WTC11 (cell line): ENCODE measurements around the gene ZNF516. TPM values are rescaled to one million over a fixed set of nuclear protein-coding genes. Genes with fewer than 3 reads are reported as not detected.

Experiments
- ATAC-seq: fragments of 200-7000 bp; cut with Tn5 transposase; 2 replicates; pipeline ENCODE4 v1.10.0; 2021; ENCODE audit warnings: mild to moderate bottlenecking, moderate library complexity
- CTCF ChIA-PET: fragments of 300-600 bp; sonication (Branson Sonifier 250); formaldehyde crosslinking; loops from one replicate; lab custom pipeline; 2021; ENCODE audit warnings: antibody characterized with exemption; lab: Charles Lee
- POLR2A ChIA-PET: fragments of 350-600 bp; sonication (Branson Sonifier 250); formaldehyde crosslinking; loops from one replicate; lab custom pipeline; 2021; ENCODE audit warnings: antibody characterized with exemption; lab: Charles Lee
- DNase-seq: peaks from one replicate; pipeline ENCODE4 v3.0.0; 2021; ENCODE audit warnings: low spot score
- H3K27ac Mint-ChIP-seq: 2 replicates; pipeline ENCODE4 v1.8.0; 2021; ENCODE audit warnings: mixed read lengths
- H3K27me3 Mint-ChIP-seq: 2 replicates; pipeline ENCODE4 v1.8.0; 2021; ENCODE audit warnings: low read depth, mild to moderate bottlenecking, moderate library complexity, mixed read lengths
- H3K36me3 Mint-ChIP-seq: 2 replicates; pipeline ENCODE4 v1.8.0; 2021; ENCODE audit warnings: mixed read lengths
- H3K4me1 Mint-ChIP-seq: 2 replicates; pipeline ENCODE4 v1.8.0; 2022; ENCODE audit warnings: mixed read lengths
- H3K4me3 Mint-ChIP-seq: 2 replicates; pipeline ENCODE4 v1.8.0; 2021; ENCODE audit warnings: mild to moderate bottlenecking, moderate library complexity, mixed read lengths
- H3K9me3 Mint-ChIP-seq: 2 replicates; pipeline ENCODE4 v1.8.0; 2021; ENCODE audit warnings: mixed read lengths
- E2F5 ChIP-seq: sonication (generic); formaldehyde crosslinking; IDR thresholded peaks from 2 replicates; pipeline ENCODE4 v1.8.1; 2022; ENCODE audit warnings: mild to moderate bottlenecking, moderate library complexity, missing genetic modification reagents
- ETV6 ChIP-seq: sonication (generic); formaldehyde crosslinking; IDR thresholded peaks from 2 replicates; pipeline ENCODE4 v1.8.1; 2022; ENCODE audit warnings: mild to moderate bottlenecking, missing genetic modification reagents
- GTF2I ChIP-seq: fragments of 250-450 bp; sonication (Bioruptor Pico); conservative IDR thresholded peaks from 2 replicates; pipeline ENCODE4 v1.4.0; 2021; ENCODE audit warnings: mild to moderate bottlenecking
- IRF1 ChIP-seq: sonication (generic); formaldehyde crosslinking; IDR thresholded peaks from 2 replicates; pipeline ENCODE4 v1.8.0; 2023; ENCODE audit warnings: missing genetic modification reagents
- IRF2 ChIP-seq: sonication (generic); formaldehyde crosslinking; IDR thresholded peaks from 2 replicates; pipeline ENCODE4 v1.8.0; 2022; ENCODE audit warnings: low read depth, missing genetic modification reagents, borderline replicate concordance
- MAX ChIP-seq: sonication (generic); formaldehyde crosslinking; IDR thresholded peaks from 2 replicates; pipeline ENCODE4 v1.8.0; 2022; ENCODE audit warnings: mild to moderate bottlenecking, missing genetic modification reagents
- MLX ChIP-seq: sonication (generic); formaldehyde crosslinking; IDR thresholded peaks from 2 replicates; pipeline ENCODE4 v1.8.1; 2023; ENCODE audit warnings: mild to moderate bottlenecking, missing genetic modification reagents, moderate library complexity
- MYBL2 ChIP-seq: sonication (generic); formaldehyde crosslinking; IDR thresholded peaks from 2 replicates; pipeline ENCODE4 v1.8.1; 2023; ENCODE audit warnings: mild to moderate bottlenecking, moderate library complexity, missing genetic modification reagents
- RELA ChIP-seq: sonication (generic); formaldehyde crosslinking; IDR thresholded peaks from 2 replicates; pipeline ENCODE4 v1.8.1; 2022; ENCODE audit warnings: missing genetic modification reagents, mild to moderate bottlenecking, borderline replicate concordance
- TP53 ChIP-seq: sonication (generic); formaldehyde crosslinking; IDR thresholded peaks from 2 replicates; pipeline ENCODE4 v1.8.1; 2023; ENCODE audit warnings: mild to moderate bottlenecking, missing genetic modification reagents
- USF2 ChIP-seq: sonication (generic); formaldehyde crosslinking; IDR thresholded peaks from 2 replicates; pipeline ENCODE4 v1.8.1; 2023; ENCODE audit warnings: mild to moderate bottlenecking, missing genetic modification reagents, moderate library complexity
- ZMAT4 ChIP-seq: fragments of 250-450 bp; sonication (Bioruptor Pico); IDR thresholded peaks from 2 replicates; pipeline ENCODE4 v1.9.0; 2021; ENCODE audit warnings: mild to moderate bottlenecking
- ZNF416 ChIP-seq: fragments of 250-450 bp; sonication (Bioruptor Pico); IDR thresholded peaks from 2 replicates; pipeline ENCODE4 v1.9.0; 2021; ENCODE audit warnings: mild to moderate bottlenecking, inconsistent platforms
- ZNF423 ChIP-seq: fragments of 250-450 bp; sonication (Bioruptor Pico); IDR thresholded peaks from 2 replicates; pipeline ENCODE4 v2.1.2; 2022; ENCODE audit warnings: mild to moderate bottlenecking, moderate library complexity
- ZNF532 ChIP-seq: fragments of 250-450 bp; sonication (Bioruptor Pico); IDR thresholded peaks from 2 replicates; pipeline ENCODE4 v1.9.0; 2021; ENCODE audit warnings: mild to moderate bottlenecking, borderline replicate concordance
- total RNA-seq: library from RNA; stranded (reverse); gene quantifications from 3 replicates; pipeline ENCODE4 v1.2.3, GENCODE V29; 2021

ZNF516 gene
- total RNA-seq, 1 experiment from 2014 or later = 58.6 TPM

DNA sequence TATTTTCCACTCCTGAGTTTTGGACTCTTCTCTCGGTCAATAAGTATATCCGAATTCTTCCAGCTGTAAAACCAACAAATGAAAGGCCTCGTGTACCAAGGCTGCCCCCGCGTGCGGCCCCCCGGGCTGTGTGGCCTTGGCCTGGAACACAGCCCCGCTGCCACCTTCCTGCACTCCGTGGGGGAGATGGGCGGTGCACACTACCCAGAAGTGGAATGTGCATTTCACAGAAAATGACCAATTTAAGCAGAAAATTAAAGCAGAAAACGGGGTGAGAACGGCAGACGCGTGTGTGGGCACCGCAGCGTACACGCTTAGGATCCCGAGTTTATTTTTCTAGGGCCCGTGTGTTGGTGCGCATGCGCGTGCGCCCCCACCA, 34.4 kb upstream of the ZNF516 start:
- H3K27me3 Mint-ChIP-seq = peaks cover 12% of the 10 kb centered on the region
- ATAC-seq = no peak
- H3K4me3 Mint-ChIP-seq = no peak overlapping the region
- TF ChIP-seq TP53 = no peak
- TF ChIP-seq ZMAT4 (CRISPR knock-in tag) = no peak
- TF ChIP-seq RELA (CRISPR knock-in tag) = no peak
- TF ChIP-seq MLX (CRISPR knock-in tag) = no peak
- no peak for TF ChIP-seq ZNF416 (CRISPR knock-in tag)
- TF ChIP-seq IRF1 (CRISPR knock-in tag) = no peak
- TF ChIP-seq MYBL2 (CRISPR knock-in tag) = no peak
- TF ChIP-seq ETV6 (CRISPR knock-in tag) = no peak
- no peak for TF ChIP-seq GTF2I (CRISPR knock-in tag)
- TF ChIP-seq ZNF532 (CRISPR knock-in tag) = no peak
- no peak for TF ChIP-seq ZNF423 (CRISPR knock-in tag)
- DNase-seq = no peak
- H3K36me3 Mint-ChIP-seq = no peaks in the 10 kb centered on the region
- no peak overlapping the region for H3K27ac Mint-ChIP-seq
- ChIA-PET POLR2A (interaction anchor here (1.0 kb wide), 1 partner anchor 11 kb away, joined by 4 read pairs; no protein-coding TSS in a partner anchor), CTCF (interaction anchor here (1.3 to 1.5 kb wide), 2 partner anchors 9 to 180 kb away, joined by 4 to 6 read pairs; no protein-coding TSS in a partner anchor)
- no peaks in the 10 kb centered on the region for H3K9me3 Mint-ChIP-seq
- peaks cover 25% of the 10 kb centered on the region for H3K4me1 Mint-ChIP-seq

GRCh38 chr18:76528477-76529432, 33.7 kb upstream of the ZNF516 start:
- H3K36me3 Mint-ChIP-seq = no peaks in the 10 kb centered on the region
- ChIA-PET POLR2A (interaction anchor here (1.0 kb wide), 1 partner anchor 11 kb away, joined by 4 read pairs; no protein-coding TSS in a partner anchor), CTCF (interaction anchor here (1.3 to 1.5 kb wide), 2 partner anchors 9 to 181 kb away, joined by 4 to 6 read pairs; no protein-coding TSS in a partner anchor)
- ATAC-seq (peak; percentile 73), DNase-seq (no peak)
- H3K27ac Mint-ChIP-seq = no peak overlapping the region
- peaks cover 12% of the 10 kb centered on the region for H3K27me3 Mint-ChIP-seq
- H3K4me3 Mint-ChIP-seq = peak overlapping the region; percentile 24
- no peaks in the 10 kb centered on the region for H3K9me3 Mint-ChIP-seq
- TF ChIP-seq E2F5 (no peak), MAX (CRISPR knock-in tag) (peak; percentile 40; the same call in 1 of the 2 replicates), IRF2 (CRISPR knock-in tag) (no peak), USF2 (CRISPR knock-in tag) (no peak)
- peaks cover 25% of the 10 kb centered on the region for H3K4me1 Mint-ChIP-seq
